ENCODE data around the gene PIEZO2. TPM values are rescaled to one million over a fixed set of nuclear protein-coding genes. Genes with fewer than 3 reads are reported as not detected.

Gene PIEZO2
- total and polyA plus RNA-seq, 11 donors = 0.04 to 4.9 (median 0.20) TPM; not detected in 2

DNA sequence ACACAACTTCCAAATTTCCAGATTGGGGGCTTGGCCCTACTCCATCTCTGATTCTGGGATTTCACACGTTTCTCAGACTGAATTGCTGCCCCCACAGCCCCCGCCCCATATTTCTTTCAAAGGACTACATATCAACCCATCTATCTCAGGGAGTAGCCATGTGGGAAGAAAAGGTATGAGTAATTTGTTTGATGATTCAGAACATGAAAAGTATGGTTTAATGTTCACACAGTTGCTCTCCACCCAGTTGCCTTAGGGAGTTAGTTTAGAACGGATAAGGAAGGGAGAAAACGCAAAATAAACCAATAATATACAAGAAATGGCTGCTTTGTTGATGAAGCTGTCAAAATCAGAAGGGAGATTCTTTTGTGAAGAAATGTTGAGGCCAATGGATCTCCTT lies 145.1 kb downstream of the PIEZO2 start:
- no peak for ATAC-seq

DNA sequence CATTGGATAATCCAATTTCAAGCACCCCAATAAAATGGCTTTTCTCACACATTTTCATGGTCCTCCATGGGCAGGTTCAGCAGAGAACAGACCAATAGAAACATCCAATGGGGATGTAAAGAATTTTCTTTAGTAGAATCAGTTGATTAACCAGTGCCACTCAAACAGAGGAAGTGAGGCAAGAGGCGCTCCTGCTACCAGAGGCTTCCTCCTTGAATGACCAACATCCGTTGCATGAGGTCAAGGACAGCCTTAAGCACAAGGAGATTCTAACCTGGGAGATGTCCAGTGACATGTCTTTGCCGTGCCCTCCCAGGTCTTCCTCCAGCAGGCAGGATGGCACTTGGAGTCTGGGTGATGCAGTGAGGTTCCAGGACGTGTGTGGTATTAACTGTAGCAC lies 146.6 kb downstream of the PIEZO2 start:
- no peaks in the 10 kb centered on the region for H3K36me3 ChIP-seq
- 72 to 76% (median 75%) methylated on average over 4 of the region's 4 CpGs for WGBS, 4 donors
- no peaks in the 10 kb centered on the region for H3K4me1 ChIP-seq
- ATAC-seq = no peak
- H3K27ac ChIP-seq = no peak overlapping the region
- DNase-seq = no peak
- TF ChIP-seq POLR2A (IDR thresholded peaks at IDR 0.05) = no peak
- TF ChIP-seq, protein P1, sequence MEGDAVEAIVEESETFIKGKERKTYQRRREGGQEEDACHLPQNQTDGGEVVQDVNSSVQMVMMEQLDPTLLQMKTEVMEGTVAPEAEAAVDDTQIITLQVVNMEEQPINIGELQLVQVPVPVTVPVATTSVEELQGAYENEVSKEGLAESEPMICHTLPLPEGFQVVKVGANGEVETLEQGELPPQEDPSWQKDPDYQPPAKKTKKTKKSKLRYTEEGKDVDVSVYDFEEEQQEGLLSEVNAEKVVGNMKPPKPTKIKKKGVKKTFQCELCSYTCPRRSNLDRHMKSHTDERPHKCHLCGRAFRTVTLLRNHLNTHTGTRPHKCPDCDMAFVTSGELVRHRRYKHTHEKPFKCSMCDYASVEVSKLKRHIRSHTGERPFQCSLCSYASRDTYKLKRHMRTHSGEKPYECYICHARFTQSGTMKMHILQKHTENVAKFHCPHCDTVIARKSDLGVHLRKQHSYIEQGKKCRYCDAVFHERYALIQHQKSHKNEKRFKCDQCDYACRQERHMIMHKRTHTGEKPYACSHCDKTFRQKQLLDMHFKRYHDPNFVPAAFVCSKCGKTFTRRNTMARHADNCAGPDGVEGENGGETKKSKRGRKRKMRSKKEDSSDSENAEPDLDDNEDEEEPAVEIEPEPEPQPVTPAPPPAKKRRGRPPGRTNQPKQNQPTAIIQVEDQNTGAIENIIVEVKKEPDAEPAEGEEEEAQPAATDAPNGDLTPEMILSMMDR (IDR thresholded peaks at IDR 0.05) = no peak
- intact Hi-C loops (cut with DNase I) = no loop called here
- no peak overlapping the region for H3K4me3 ChIP-seq
- H3K9me3 ChIP-seq = peaks cover 0 to 8% (median 3%) of the 10 kb centered on the region in 12 donors
- H3K27me3 ChIP-seq = no peaks in the 10 kb centered on the region

More for the DNA sequence above, 145.1 kb downstream of the PIEZO2 start:
- H3K4me3 ChIP-seq = no peak overlapping the region
- intact Hi-C loops (cut with DNase I) = no loop called here
- DNase-seq = no peak
- no peaks in the 10 kb centered on the region for H3K27me3 ChIP-seq
- H3K4me1 ChIP-seq = no peaks in the 10 kb centered on the region
- no peaks in the 10 kb centered on the region for H3K9me3 ChIP-seq
- H3K27ac ChIP-seq = no peak overlapping the region
- TF ChIP-seq POLR2A (IDR thresholded peaks at IDR 0.05) = no peak
- TF ChIP-seq, protein P1 (IDR thresholded peaks at IDR 0.05) = no peak
- WGBS, 4 donors = 77 to 89% (median 83%) methylated on average over 4 of the region's 4 CpGs
- no peaks in the 10 kb centered on the region for H3K36me3 ChIP-seq

DNA sequence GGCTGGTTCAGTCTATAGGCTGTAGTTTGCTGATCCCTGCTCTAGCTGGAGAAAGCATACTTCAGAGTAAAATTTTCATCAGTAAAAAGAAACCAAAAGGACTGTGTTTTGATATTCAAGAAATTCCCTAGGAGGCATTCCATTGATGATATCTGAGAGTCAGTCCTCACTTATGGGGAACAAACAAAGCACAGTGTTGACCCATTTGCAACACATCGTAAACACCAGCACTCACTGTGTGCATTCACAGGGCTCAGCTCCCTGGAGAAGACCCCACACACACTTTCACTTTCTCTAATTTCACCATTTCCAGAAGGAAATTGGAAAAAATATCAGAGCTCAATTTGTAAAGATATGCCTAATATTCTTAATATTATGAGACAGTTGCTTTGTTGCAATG lies 147.1 kb downstream of the PIEZO2 start:
- Histone ChIP-seq H3K4me1 (no peaks in the 10 kb centered on the region), H3K27me3 (no peaks in the 10 kb centered on the region), H3K36me3 (no peaks in the 10 kb centered on the region), H3K9me3 (peaks cover 0 to 13% (median 6%) of the 10 kb centered on the region in 12 donors), H3K27ac (no peak overlapping the region), H3K4me3 (no peak overlapping the region)
- 83 to 97% (median 89%) methylated on average over 1 of the region's 1 CpG for WGBS, 4 donors
- TF ChIP-seq, protein P1 (IDR thresholded peaks at IDR 0.05) = no peak
- no peak for TF ChIP-seq POLR2A (IDR thresholded peaks at IDR 0.05)
- no peak for DNase-seq
- intact Hi-C loops (cut with DNase I) = no loop called here
- ATAC-seq = no peak

DNA sequence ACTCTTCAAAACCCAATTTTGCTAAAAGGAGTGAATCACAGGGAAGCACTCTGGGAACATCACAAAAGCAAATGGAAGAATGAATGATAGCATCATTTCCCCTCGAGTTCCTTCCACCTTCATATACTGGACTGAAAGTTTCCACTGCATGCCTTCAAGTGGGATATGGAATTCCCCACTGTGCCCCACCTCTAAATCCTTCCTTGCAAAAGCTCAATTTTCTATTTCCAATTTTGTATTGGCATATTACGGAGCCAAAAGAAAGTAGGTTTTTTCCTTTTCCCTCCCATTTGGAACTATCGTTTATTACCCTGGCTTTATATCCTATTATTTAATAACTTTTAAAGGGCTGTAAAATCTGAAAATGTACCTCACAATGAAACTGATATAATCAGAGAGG lies 149.3 kb downstream of the PIEZO2 start:
- 86 to 92% (median 90%) methylated on average over 3 of the region's 3 CpGs for WGBS, 4 donors
- Histone ChIP-seq H3K36me3 (no peaks in the 10 kb centered on the region), H3K9me3 (peaks cover 0 to 18% (median 9%) of the 10 kb centered on the region in 12 donors), H3K27ac (no peak overlapping the region), H3K27me3 (no peaks in the 10 kb centered on the region), H3K4me1 (no peaks in the 10 kb centered on the region), H3K4me3 (no peak overlapping the region)
- DNase-seq (no peak), ATAC-seq (no peak)
- intact Hi-C loops (cut with DNase I) = no loop called here
- TF ChIP-seq, protein P1 (IDR thresholded peaks at IDR 0.05) = no peak

All from heart left ventricle (tissue), 16 donors.